GM18507 (cell line): Measurements from ENCODE around the gene FAM200A.
"Not testable (repeated sequence)": the region's sequence is repeated elsewhere in the genome, so short reads cannot be mapped to it uniquely, and the experiment has no call there.

ENCODE experiments used
- DNase-seq: peaks from one replicate; pipeline ENCODE4 v3.0.0; 2011; ENCODE audit warnings: low read depth; ENCODE audit not compliant: insufficient read length; ENCODE audit errors: extremely low spot score
- FAIRE-seq: peaks from 2 replicates; lab custom pipeline; 2011; peaks lifted over from hg19 to GRCh38; lab: Jason Lieb, UNC

The FAM200A gene

GRCh38 chr7:99521399-99521798 is 30.5 kb downstream of the FAM200A start:
- no peak for FAIRE-seq

GRCh38 chr7:99514050-99514449 is 37.9 kb downstream of the FAM200A start:
- FAIRE-seq (no peak), DNase-seq (no peak)

More at GRCh38 chr7:99521399-99521798, 30.5 kb downstream of the FAM200A start:
- DNase-seq: no peak

GRCh38 chr7:99505324-99505662 is 46.6 kb downstream of the FAM200A start:
- FAIRE-seq (no peak), DNase-seq (no peak)

GRCh38 chr7:99504603-99505323 is 47.2 kb downstream of the FAM200A start, which contains the start of gene ZKSCAN5:
Gene ZKSCAN5, plus strand, starts transcription at chr7:99504662. Its CDS starts 1,383 bp downstream, at chr7:99506045.
- DNase-seq (peak; percentile 89), FAIRE-seq (peak; percentile 83)

- DNase-seq (no peak), FAIRE-seq (no peak)
These were observed 47.7 kb downstream of the FAM200A start for GRCh38 chr7:99504281-99504602.

GRCh38 chr7:99501236-99501635 is 50.7 kb downstream of the FAM200A start:
- not testable (repeated sequence) for DNase-seq, FAIRE-seq

GRCh38 chr7:99500637-99501009 is 51.3 kb downstream of the FAM200A start:
- FAIRE-seq (no peak), DNase-seq (no peak)

- FAIRE-seq: peak; percentile 94
- DNase-seq: peak; percentile 76
These were observed 51.9 kb downstream of the FAM200A start, which contains the start of gene ZNF394 for GRCh38 chr7:99499721-99500636. Gene ZNF394, minus strand, starts transcription at chr7:99500281. Its CDS starts 188 bp downstream, at chr7:99500093.

- no peak for DNase-seq
- FAIRE-seq: no peak
These were observed 52.6 kb downstream of the FAM200A start for GRCh38 chr7:99499371-99499720.

- no peak for FAIRE-seq
These were observed 53.4 kb downstream of the FAM200A start for GRCh38 chr7:99498546-99498944.

GRCh38 chr7:99497766-99498545 is 54.0 kb downstream of the FAM200A start:
- FAIRE-seq (no peak), DNase-seq (no peak)

More at GRCh38 chr7:99498546-99498944, 53.4 kb downstream of the FAM200A start:
- no peak for DNase-seq
